Smooth muscle cell (in vitro differentiated cells): ENCODE data around the gene BNIPL. TPM values are rescaled to one million over a fixed set of nuclear protein-coding genes. Genes with fewer than 3 reads are reported as not detected.
A peak's percentile ranks its signal among the peaks of the same experiment; 100 is the strongest.

Source experiments
- DNase-seq: peaks from one replicate; lab custom pipeline; 2025; ENCODE audit not compliant: unreplicated experiment; lab: John Stamatoyannopoulos, UW
- H2AFZ ChIP-seq: fragments of 200-600 bp; sonication (generic); 2 replicates; pipeline ENCODE4 v1.6.0; 2016; ENCODE audit warnings: antibody characterized with exemption, low read depth, mild to moderate bottlenecking
- H3F3A ChIP-seq: fragments of 200-600 bp; sonication (generic); 2 replicates; pipeline ENCODE4 v1.6.0; 2017; ENCODE audit warnings: antibody characterized with exemption, low read depth
- H3K27ac ChIP-seq: fragments of 200-600 bp; sonication (generic); 2 replicates; pipeline ENCODE4 v1.5.1; 2016; ENCODE audit warnings: low read depth, mild to moderate bottlenecking
- H3K27me3 ChIP-seq: fragments of 200-600 bp; sonication (generic); 2 replicates; pipeline ENCODE4 v1.6.1; 2016; ENCODE audit warnings: low read depth, mild to moderate bottlenecking
- H3K36me3 ChIP-seq: fragments of 200-600 bp; sonication (generic); 2 replicates; pipeline ENCODE4 v1.5.1; 2016; ENCODE audit warnings: low read depth
- H3K4me1 ChIP-seq: fragments of 200-600 bp; sonication (generic); 2 replicates; pipeline ENCODE4 v1.5.1; 2016; ENCODE audit warnings: low read depth
- H3K4me2 ChIP-seq: fragments of 200-600 bp; sonication (generic); 2 replicates; pipeline ENCODE4 v1.6.0; 2016; ENCODE audit warnings: mild to moderate bottlenecking
- H3K4me3 ChIP-seq: fragments of 200-600 bp; sonication (generic); 2 replicates; pipeline ENCODE4 v1.5.1; 2016; ENCODE audit warnings: mild to moderate bottlenecking
- H3K79me2 ChIP-seq: fragments of 200-600 bp; sonication (generic); 2 replicates; pipeline ENCODE4 v1.6.0; 2016; ENCODE audit warnings: low read depth, mild to moderate bottlenecking
- H3K9ac ChIP-seq: fragments of 200-600 bp; sonication (generic); 2 replicates; pipeline ENCODE4 v1.6.0; 2016; ENCODE audit warnings: low read depth
- H3K9me3 ChIP-seq: fragments of 200-600 bp; sonication (generic); replicated peaks from 2 replicates; pipeline ENCODE4 v1.5.1; 2016; ENCODE audit warnings: low read depth
- H4K20me1 ChIP-seq: fragments of 200-600 bp; sonication (generic); 2 replicates; pipeline ENCODE4 v1.6.0; 2016; ENCODE audit warnings: low read depth
- WGBS: methylation state at CpG from one replicate; pipeline ENCODE4 v1.1.7; 2016; ENCODE audit warnings: low lambda C conversion rate; 5-methylcytosine and 5-hydroxymethylcytosine counted together
- polyA plus RNA-seq: library from polyadenylated mRNA; unstranded; fragments of >200 nt; fragmentation: Nextera tagmentation; extraction: Ambion mirVana; gene quantifications from 2 replicates; pipeline ENCODE4 v1.2.1, GENCODE V29; 2016
- total RNA-seq: library from RNA; depleted of rRNA; stranded (reverse); fragments of >200 nt; gene quantifications from 2 replicates; pipeline ENCODE4 v1.2.3, GENCODE V29; 2014
- TF ChIP-seq, protein P1 (sequence below): fragments of 200-600 bp; sonication (generic); IDR thresholded peaks from 2 replicates; pipeline ENCODE4 v1.5.1; 2017; ENCODE audit warnings: borderline replicate concordance, mild to moderate bottlenecking, antibody characterized with exemption; ENCODE audit not compliant: insufficient read depth, poor library complexity, severe bottlenecking

The BNIPL gene
- total and polyA plus RNA-seq, 2 experiments from 2014 or later, result 0.93 to 5.6 TPM

DNA sequence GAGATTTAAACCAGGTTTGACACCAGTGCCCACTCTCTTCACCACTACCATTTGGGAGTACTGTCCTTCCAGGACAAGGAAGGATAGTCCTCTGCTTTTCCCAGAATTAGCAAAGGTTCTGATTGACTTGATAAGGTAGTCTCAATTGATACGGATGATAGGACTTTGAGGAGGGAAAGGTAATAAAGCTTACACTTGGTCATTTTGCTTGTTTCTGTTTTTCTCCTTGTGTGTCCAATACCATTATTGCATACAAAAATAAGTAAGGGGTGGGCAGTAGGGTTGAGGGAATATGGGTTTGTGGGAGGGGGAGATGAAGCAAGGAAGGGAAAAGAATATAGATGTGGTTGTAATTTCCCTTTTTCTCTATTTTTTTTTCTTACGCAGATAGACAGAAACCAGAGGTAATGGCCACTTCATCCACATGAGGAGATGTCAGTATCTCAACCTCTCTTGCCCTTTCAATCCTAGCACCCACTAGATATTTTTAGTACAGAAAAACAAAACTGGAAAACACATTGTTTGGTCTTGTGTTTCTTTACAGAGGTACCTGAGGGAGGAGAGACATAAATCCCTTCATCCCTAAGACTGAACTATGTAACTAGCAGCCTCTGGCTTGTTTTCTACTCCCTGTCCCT lies 13.8 kb downstream of the BNIPL start:
- Histone ChIP-seq H3K36me3 (peaks cover 9% of the 10 kb centered on the region), H3F3A (peaks cover 48% of the 10 kb centered on the region), H3K9me3 (no peaks in the 10 kb centered on the region), H3K27me3 (no peaks in the 10 kb centered on the region), H3K4me1 (no peaks in the 10 kb centered on the region), H3K9ac (no peak overlapping the region), H4K20me1 (peaks cover 23% of the 10 kb centered on the region), H3K27ac (peak overlapping the region; percentile 32), H3K4me2 (no peak overlapping the region), H3K79me2 (peaks cover 9% of the 10 kb centered on the region), H3K4me3 (no peak overlapping the region), H2AFZ (no peak overlapping the region)
- TF ChIP-seq, protein P1, sequence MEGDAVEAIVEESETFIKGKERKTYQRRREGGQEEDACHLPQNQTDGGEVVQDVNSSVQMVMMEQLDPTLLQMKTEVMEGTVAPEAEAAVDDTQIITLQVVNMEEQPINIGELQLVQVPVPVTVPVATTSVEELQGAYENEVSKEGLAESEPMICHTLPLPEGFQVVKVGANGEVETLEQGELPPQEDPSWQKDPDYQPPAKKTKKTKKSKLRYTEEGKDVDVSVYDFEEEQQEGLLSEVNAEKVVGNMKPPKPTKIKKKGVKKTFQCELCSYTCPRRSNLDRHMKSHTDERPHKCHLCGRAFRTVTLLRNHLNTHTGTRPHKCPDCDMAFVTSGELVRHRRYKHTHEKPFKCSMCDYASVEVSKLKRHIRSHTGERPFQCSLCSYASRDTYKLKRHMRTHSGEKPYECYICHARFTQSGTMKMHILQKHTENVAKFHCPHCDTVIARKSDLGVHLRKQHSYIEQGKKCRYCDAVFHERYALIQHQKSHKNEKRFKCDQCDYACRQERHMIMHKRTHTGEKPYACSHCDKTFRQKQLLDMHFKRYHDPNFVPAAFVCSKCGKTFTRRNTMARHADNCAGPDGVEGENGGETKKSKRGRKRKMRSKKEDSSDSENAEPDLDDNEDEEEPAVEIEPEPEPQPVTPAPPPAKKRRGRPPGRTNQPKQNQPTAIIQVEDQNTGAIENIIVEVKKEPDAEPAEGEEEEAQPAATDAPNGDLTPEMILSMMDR, result no peak
- no peak for DNase-seq
- WGBS, result 86% methylated on average over 2 of the region's 2 CpGs

DNA sequence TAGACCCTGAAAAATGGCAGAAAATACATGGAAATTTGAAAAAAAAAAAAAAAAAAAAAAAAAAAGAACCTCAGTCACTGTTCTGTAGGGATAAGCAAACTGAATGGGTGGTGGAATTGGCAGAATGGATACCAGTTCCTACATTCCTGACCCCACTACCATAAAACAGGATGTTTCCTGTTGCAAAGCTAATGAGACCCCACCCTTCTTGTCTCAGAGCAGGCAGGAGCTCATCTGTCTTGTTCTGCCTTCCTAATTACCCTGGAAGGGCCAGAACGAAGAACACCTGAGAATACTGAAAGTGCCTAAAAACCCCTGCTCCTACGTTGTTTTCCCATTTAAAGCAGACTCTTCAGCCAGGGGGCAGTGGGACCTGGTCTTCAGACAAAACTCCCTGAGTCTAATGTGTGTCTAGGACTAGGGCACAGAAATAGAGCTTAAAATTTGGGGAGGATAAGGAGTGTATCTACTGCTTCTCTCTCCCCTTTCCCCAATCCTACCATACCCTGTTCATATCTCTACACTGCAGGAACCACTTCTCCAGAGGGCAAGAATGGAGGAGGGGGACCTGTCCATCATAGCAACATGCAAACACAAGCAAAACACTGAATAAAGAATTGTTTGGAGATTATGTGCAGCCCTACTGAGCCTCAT lies 15.1 kb downstream of the BNIPL start:
- no peak overlapping the region for H3K4me2 ChIP-seq
- H2AFZ ChIP-seq, result no peak overlapping the region
- H3K9ac ChIP-seq, result no peak overlapping the region
- H3K36me3 ChIP-seq, result peaks cover 9% of the 10 kb centered on the region
- H3K27me3 ChIP-seq, result no peaks in the 10 kb centered on the region
- DNase-seq, result no peak
- H3K79me2 ChIP-seq, result peaks cover 23% of the 10 kb centered on the region
- no peaks in the 10 kb centered on the region for H3K4me1 ChIP-seq
- H3K27ac ChIP-seq, result peak overlapping the region; percentile 32
- H3F3A ChIP-seq, result peaks cover 54% of the 10 kb centered on the region
- TF ChIP-seq, protein P1, result no peak
- H3K4me3 ChIP-seq, result no peak overlapping the region
- WGBS, result 85% methylated on average over 2 of the region's 2 CpGs
- H3K9me3 ChIP-seq, result no peaks in the 10 kb centered on the region
- peaks cover 36% of the 10 kb centered on the region for H4K20me1 ChIP-seq

DNA sequence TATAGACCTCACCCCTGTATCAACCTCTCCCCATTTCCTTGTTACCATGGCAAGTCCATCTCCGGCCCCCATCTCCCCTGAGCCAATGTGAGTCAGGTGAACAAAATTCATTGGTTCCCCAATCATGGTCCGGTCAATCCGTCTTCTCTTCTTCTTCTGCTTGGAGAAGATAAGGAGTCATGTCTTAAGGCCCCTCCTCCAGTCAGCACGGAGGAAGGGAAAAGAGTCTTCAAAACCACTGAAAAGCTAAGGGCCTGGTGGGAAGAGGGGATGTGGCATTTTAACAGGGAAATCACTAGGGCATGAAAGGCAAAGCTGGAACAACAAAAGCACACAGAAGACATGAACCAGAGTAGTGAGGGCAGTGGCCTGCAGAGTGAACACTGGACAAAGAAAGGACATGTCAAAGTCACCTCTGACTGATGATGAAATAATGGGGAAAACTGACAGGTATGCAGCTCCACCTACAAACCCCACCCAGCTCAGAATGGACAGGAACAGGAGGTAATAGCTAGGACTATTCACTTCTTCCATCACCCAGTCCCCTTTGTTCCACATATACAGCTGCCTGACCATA lies 18.7 kb downstream of the BNIPL start:
- peak overlapping the region; percentile 98 for H3K27ac ChIP-seq
- H3K9me3 ChIP-seq, result no peaks in the 10 kb centered on the region
- peaks cover 12% of the 10 kb centered on the region for H3K4me1 ChIP-seq
- H3K27me3 ChIP-seq, result no peaks in the 10 kb centered on the region
- peaks cover 9% of the 10 kb centered on the region for H3K36me3 ChIP-seq
- peaks cover 60% of the 10 kb centered on the region for H4K20me1 ChIP-seq
- TF ChIP-seq, protein P1, result no peak
- H3K9ac ChIP-seq, result peak overlapping the region; percentile 3
- no peak overlapping the region for H2AFZ ChIP-seq
- H3F3A ChIP-seq, result peaks cover 57% of the 10 kb centered on the region
- no peak for DNase-seq
- WGBS, result 81% methylated on average over 4 of the region's 4 CpGs
- H3K79me2 ChIP-seq, result peaks cover 58% of the 10 kb centered on the region
- no peak overlapping the region for H3K4me2 ChIP-seq
- H3K4me3 ChIP-seq, result no peak overlapping the region
